CD4-positive, CD25-positive, alpha-beta regulatory T cell (primary cell): ENCODE data around the gene MC2R. TPM values are rescaled to one million over a fixed set of nuclear protein-coding genes. Genes with fewer than 3 reads are reported as not detected.

Experiments used
- ATAC-seq, 2 donors: fragments of 150-1000 bp; cut with Tn5 transposase; one replicate each; pipeline ENCODE4 v1.10.0; 2021; ENCODE audit warnings: low read depth in 2 of 2, moderate number of reproducible peaks in 2 of 2, moderate library complexity in 1 of 2
- DNase-seq, 3 donors: peaks; one replicate each; pipeline versions ENCODE4 v3.0.0 to v3.0.0-alpha.2; 2012 to 2022; ENCODE audit warnings: mixed read lengths in 1 of 3
- H3K27ac ChIP-seq: one replicate; pipeline ENCODE4 v1.7.0; 2013; ENCODE audit warnings: mild to moderate bottlenecking, low read length; ENCODE audit not compliant: insufficient read depth, poor library complexity, severe bottlenecking
- H3K27me3 ChIP-seq: one replicate; pipeline ENCODE4 v1.7.0; 2013; ENCODE audit warnings: low read length; ENCODE audit not compliant: control insufficient read depth, insufficient read depth
- H3K36me3 ChIP-seq: one replicate; pipeline ENCODE4 v1.7.0; 2013; ENCODE audit warnings: mild to moderate bottlenecking, low read length, moderate library complexity; ENCODE audit not compliant: control insufficient read depth, insufficient read depth
- H3K4me1 ChIP-seq: 2 replicates; pipeline ENCODE4 v1.7.0; 2013; ENCODE audit warnings: mild to moderate bottlenecking, low read length; ENCODE audit not compliant: insufficient read depth, control insufficient read depth, poor library complexity, severe bottlenecking
- H3K4me3 ChIP-seq: one replicate; pipeline ENCODE4 v1.7.0; 2013; ENCODE audit warnings: low read depth, mild to moderate bottlenecking, low read length, moderate library complexity
- H3K9me3 ChIP-seq, 2 experiments: 1 replicate in 1 of 2; 2 replicates in 1 of 2; pipeline ENCODE4 v1.7.0; 2013; ENCODE audit warnings: low read length in 2 of 2, mild to moderate bottlenecking in 1 of 2, moderate library complexity in 1 of 2; ENCODE audit not compliant: control insufficient read depth in 2 of 2
- H3K27ac Mint-ChIP-seq, 3 donors: one replicate each; pipeline ENCODE4 v1.8.0; 2020 to 2022; ENCODE audit warnings: mild to moderate bottlenecking in 3 of 3, mixed read lengths in 3 of 3, moderate library complexity in 2 of 3
- H3K27me3 Mint-ChIP-seq: one replicate; pipeline ENCODE4 v1.8.0; 2022; ENCODE audit warnings: mild to moderate bottlenecking, mixed read lengths
- H3K36me3 Mint-ChIP-seq: one replicate; pipeline ENCODE4 v1.8.0; 2020; ENCODE audit warnings: mixed read lengths
- H3K4me1 Mint-ChIP-seq, 4 donors: one replicate each; pipeline ENCODE4 v1.8.0; 2020 to 2022; ENCODE audit warnings: mixed read lengths in 4 of 4, mild to moderate bottlenecking in 1 of 4
- H3K4me3 Mint-ChIP-seq, 4 donors: one replicate each; pipeline ENCODE4 v1.8.0; 2020 to 2022; ENCODE audit warnings: mild to moderate bottlenecking in 4 of 4, mixed read lengths in 4 of 4, moderate library complexity in 3 of 4
- H3K9me3 Mint-ChIP-seq, 7 donors: one replicate each; pipeline ENCODE4 v1.8.0; 2020 to 2022; ENCODE audit warnings: mixed read lengths in 7 of 7, mild to moderate bottlenecking in 3 of 7, moderate library complexity in 2 of 7
- polyA plus RNA-seq, 4 donors: library from polyadenylated mRNA; unstranded; fragments of 300-500 nt; fragmentation: Illumina TruSeq; gene quantifications; one replicate each; pipeline ENCODE4 v1.2.3, GENCODE V29; 2021
- total RNA-seq: library from RNA; stranded (reverse); gene quantifications from one replicate; pipeline ENCODE4 v1.2.3, GENCODE V29; 2022

The MC2R gene
- total and polyA plus RNA-seq, 5 donors from 2014 or later = not detected

GRCh38 chr18:13912601-13913000 lies 2.7 kb downstream of the MC2R start:
- no peak overlapping the region for H3K27ac ChIP-seq
- Mint-ChIP-seq H3K27me3 (peaks cover 5% of the 10 kb centered on the region), H3K27ac (no peak overlapping the region), H3K9me3 (peaks cover 0 to 3% (median 0%) of the 10 kb centered on the region in 7 donors), H3K4me3 (no peak overlapping the region), H3K36me3 (no peaks in the 10 kb centered on the region), H3K4me1 (no peaks in the 10 kb centered on the region)
- DNase-seq (no peak), ATAC-seq (no peak)
- H3K36me3 ChIP-seq = no peaks in the 10 kb centered on the region
- H3K4me3 ChIP-seq = no peak overlapping the region
- no peaks in the 10 kb centered on the region for H3K27me3 ChIP-seq
- H3K9me3 ChIP-seq = no peaks in the 10 kb centered on the region
- no peaks in the 10 kb centered on the region for H3K4me1 ChIP-seq

GRCh38 chr18:13910986-13911385 lies 4.3 kb downstream of the MC2R start:
- H3K4me1 Mint-ChIP-seq = no peaks in the 10 kb centered on the region
- no peaks in the 10 kb centered on the region for H3K36me3 Mint-ChIP-seq
- H3K27ac ChIP-seq = no peak overlapping the region
- no peaks in the 10 kb centered on the region for H3K9me3 ChIP-seq
- DNase-seq (no peak), ATAC-seq (no peak)
- H3K9me3 Mint-ChIP-seq = peaks cover 0 to 6% (median 0%) of the 10 kb centered on the region in 7 donors
- H3K4me1 ChIP-seq = no peaks in the 10 kb centered on the region
- H3K27me3 Mint-ChIP-seq = peaks cover 5% of the 10 kb centered on the region
- H3K27ac Mint-ChIP-seq = no peak overlapping the region
- H3K4me3 ChIP-seq = no peak overlapping the region
- H3K4me3 Mint-ChIP-seq = no peak overlapping the region
- H3K27me3 ChIP-seq = no peaks in the 10 kb centered on the region
- no peaks in the 10 kb centered on the region for H3K36me3 ChIP-seq

GRCh38 chr18:13910501-13910900 lies 4.8 kb downstream of the MC2R start:
- Histone ChIP-seq H3K4me3 (no peak overlapping the region), H3K27me3 (no peaks in the 10 kb centered on the region), H3K9me3 (no peaks in the 10 kb centered on the region), H3K27ac (no peak overlapping the region), H3K4me1 (no peaks in the 10 kb centered on the region), H3K36me3 (no peaks in the 10 kb centered on the region)
- H3K4me1 Mint-ChIP-seq = no peaks in the 10 kb centered on the region
- ATAC-seq (no peak), DNase-seq (no peak)
- no peak overlapping the region for H3K27ac Mint-ChIP-seq
- no peak overlapping the region for H3K4me3 Mint-ChIP-seq
- peaks cover 5% of the 10 kb centered on the region for H3K27me3 Mint-ChIP-seq
- peaks cover 0 to 6% (median 0%) of the 10 kb centered on the region in 7 donors for H3K9me3 Mint-ChIP-seq
- H3K36me3 Mint-ChIP-seq = no peaks in the 10 kb centered on the region

- H3K9me3 Mint-ChIP-seq = peaks cover 0 to 6% (median 0%) of the 10 kb centered on the region in 7 donors
Observed at GRCh38 chr18:13909141-13909940, 6.0 kb downstream of the MC2R start.

DNA sequence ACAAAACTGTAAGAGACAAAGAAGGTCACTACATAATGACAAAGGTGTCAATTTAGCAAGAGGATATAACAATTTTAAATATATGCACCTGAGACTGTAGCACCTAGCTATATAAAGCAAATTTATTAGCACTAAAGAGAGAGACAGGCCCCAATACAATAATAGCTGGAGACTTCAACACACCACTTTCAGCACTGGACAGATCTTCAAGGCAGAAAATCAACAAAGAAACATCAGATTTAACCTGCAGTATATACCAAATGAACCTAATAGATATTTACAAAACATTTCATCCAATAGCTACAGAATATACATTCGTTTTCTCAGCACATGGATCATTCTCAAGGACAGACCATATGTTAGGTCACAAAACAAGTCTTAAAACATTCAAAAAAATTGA lies 14.7 kb downstream of the MC2R start:
- Mint-ChIP-seq H3K27me3 (peaks cover 4% of the 10 kb centered on the region), H3K27ac (no peak overlapping the region), H3K4me3 (no peak overlapping the region), H3K4me1 (no peaks in the 10 kb centered on the region), H3K36me3 (no peaks in the 10 kb centered on the region), H3K9me3 (peaks cover 0 to 18% (median 6%) of the 10 kb centered on the region in 7 donors)
- DNase-seq (no peak), ATAC-seq (no peak)
- H3K4me3 ChIP-seq = no peak overlapping the region
- no peak overlapping the region for H3K27ac ChIP-seq
- peaks cover 0 to 2% of the 10 kb centered on the region in 2 experiments for H3K9me3 ChIP-seq
- no peaks in the 10 kb centered on the region for H3K4me1 ChIP-seq
- H3K27me3 ChIP-seq = peaks cover under 1% of the 10 kb centered on the region
- no peaks in the 10 kb centered on the region for H3K36me3 ChIP-seq

More at GRCh38 chr18:13909141-13909940, 6.0 kb downstream of the MC2R start:
- H3K4me3 ChIP-seq = no peak overlapping the region
- H3K9me3 ChIP-seq = no peaks in the 10 kb centered on the region
- Mint-ChIP-seq H3K36me3 (no peaks in the 10 kb centered on the region), H3K27ac (no peak overlapping the region), H3K4me1 (no peaks in the 10 kb centered on the region), H3K27me3 (peaks cover 5% of the 10 kb centered on the region), H3K4me3 (no peak overlapping the region)
- ATAC-seq (no peak), DNase-seq (no peak)
- no peaks in the 10 kb centered on the region for H3K36me3 ChIP-seq
- H3K27me3 ChIP-seq = no peaks in the 10 kb centered on the region
- no peaks in the 10 kb centered on the region for H3K4me1 ChIP-seq
- H3K27ac ChIP-seq = no peak overlapping the region

GRCh38 chr18:13895505-13896033 lies 19.8 kb downstream of the MC2R start:
- Mint-ChIP-seq H3K9me3 (peaks cover 0 to 18% (median 6%) of the 10 kb centered on the region in 7 donors), H3K27ac (no peak overlapping the region), H3K36me3 (no peaks in the 10 kb centered on the region), H3K4me3 (no peak overlapping the region), H3K4me1 (no peaks in the 10 kb centered on the region), H3K27me3 (no peaks in the 10 kb centered on the region)
- H3K4me3 ChIP-seq = no peak overlapping the region
- H3K27ac ChIP-seq = no peak overlapping the region
- no peaks in the 10 kb centered on the region for H3K36me3 ChIP-seq
- no peaks in the 10 kb centered on the region for H3K4me1 ChIP-seq
- peaks cover 0 to 2% of the 10 kb centered on the region in 2 experiments for H3K9me3 ChIP-seq
- ATAC-seq (no peak), DNase-seq (no peak)
- peaks cover 10% of the 10 kb centered on the region for H3K27me3 ChIP-seq

GRCh38 chr18:13894531-13894930 lies 20.8 kb downstream of the MC2R start:
- H3K9me3 Mint-ChIP-seq = peaks cover 0 to 8% (median 4%) of the 10 kb centered on the region in 7 donors
- H3K27me3 Mint-ChIP-seq = no peaks in the 10 kb centered on the region
- H3K36me3 Mint-ChIP-seq = no peaks in the 10 kb centered on the region
- no peak overlapping the region for H3K4me3 Mint-ChIP-seq
- Histone ChIP-seq H3K27ac (no peak overlapping the region), H3K9me3 (no peaks in the 10 kb centered on the region), H3K27me3 (peaks cover 10% of the 10 kb centered on the region), H3K4me1 (no peaks in the 10 kb centered on the region), H3K4me3 (no peak overlapping the region), H3K36me3 (no peaks in the 10 kb centered on the region)
- no peak overlapping the region for H3K27ac Mint-ChIP-seq
- ATAC-seq (no peak), DNase-seq (no peak)
- no peaks in the 10 kb centered on the region for H3K4me1 Mint-ChIP-seq

DNA sequence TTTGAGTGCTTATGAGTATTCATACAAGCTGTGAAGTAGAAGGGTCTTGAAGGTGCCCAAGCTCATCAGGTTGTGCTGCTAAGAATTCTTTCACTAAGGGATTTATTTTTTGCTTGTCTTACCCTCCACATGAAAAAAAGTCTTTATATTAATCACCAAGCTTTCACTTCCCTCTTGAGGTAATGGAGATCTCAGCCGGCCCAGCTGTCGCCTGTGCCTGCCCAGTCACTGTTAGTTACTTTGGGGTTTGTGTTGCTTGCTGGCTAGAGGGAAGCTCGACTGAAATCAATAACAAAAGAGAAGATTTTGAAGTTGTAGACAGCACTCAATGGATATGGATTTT lies 21.9 kb downstream of the MC2R start:
- H3K36me3 Mint-ChIP-seq = no peaks in the 10 kb centered on the region
- H3K27me3 ChIP-seq = peaks cover 10% of the 10 kb centered on the region
- no peaks in the 10 kb centered on the region for H3K36me3 ChIP-seq
- H3K4me1 ChIP-seq = no peaks in the 10 kb centered on the region
- H3K27ac ChIP-seq = no peak overlapping the region
- no peaks in the 10 kb centered on the region for H3K4me1 Mint-ChIP-seq
- peaks cover 0 to 2% (median 0%) of the 10 kb centered on the region in 7 donors for H3K9me3 Mint-ChIP-seq
- ATAC-seq = no peak
- no peaks in the 10 kb centered on the region for H3K27me3 Mint-ChIP-seq
- no peak overlapping the region for H3K4me3 ChIP-seq
- no peak for DNase-seq
- no peaks in the 10 kb centered on the region for H3K9me3 ChIP-seq
- H3K27ac Mint-ChIP-seq = no peak overlapping the region
- H3K4me3 Mint-ChIP-seq = no peak overlapping the region
